Measurements from ENCODE around the gene OLA1. TPM values are rescaled to one million over a fixed set of nuclear protein-coding genes. Genes with fewer than 3 reads are reported as not detected.

OLA1 gene
- total and polyA plus RNA-seq, 7 experiments from 2014 or later, result 34.4 to 84.7 (median 41.5) TPM

DNA sequence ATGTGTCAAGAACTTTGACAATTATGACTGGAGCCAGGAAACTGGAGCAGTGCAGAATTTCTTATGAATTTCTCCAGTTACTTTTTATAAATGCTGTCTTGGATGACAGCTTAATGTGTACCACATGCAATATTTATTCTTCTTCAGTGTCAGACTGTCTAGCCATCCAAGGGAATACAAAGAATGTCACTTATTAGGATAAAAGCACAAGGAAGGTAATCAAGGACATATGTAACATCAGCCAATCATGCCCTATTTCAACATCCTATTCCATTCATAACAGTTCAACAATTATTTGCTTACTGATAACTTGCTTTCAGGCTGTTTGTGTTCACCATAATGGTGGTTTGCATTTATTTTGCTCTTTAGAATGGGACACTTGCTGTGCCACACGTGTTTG is 139.8 kb downstream of the OLA1 start:
- Mint-ChIP-seq H3K27ac (no peak overlapping the region), H3K4me3 (no peak overlapping the region), H3K27me3 (no peaks in the 10 kb centered on the region), H3K36me3 (peaks cover 0 to 10% (median 4%) of the 10 kb centered on the region in 5 donors), H3K4me1 (no peaks in the 10 kb centered on the region), H3K9me3 (no peaks in the 10 kb centered on the region)
- ATAC-seq (no peak), DNase-seq (no peak)
- ChIA-PET POLR2A (no interaction called here), CTCF (no interaction called here)
- Histone ChIP-seq H3K4me3 (ENCODE audit: low read length) (no peak overlapping the region), H3K36me3 (ENCODE audit: control insufficient read depth in 2 of 3, insufficient read depth in 3 of 3, low read length in 3 of 3) (no peaks in the 10 kb centered on the region), H3K9me3 (ENCODE audit: control insufficient read depth in 2 of 3, low read length in 3 of 3) (no peaks in the 10 kb centered on the region), H3K4me1 (ENCODE audit: control insufficient read depth in 2 of 2, insufficient read depth in 2 of 2, low read length in 2 of 2) (no peaks in the 10 kb centered on the region), H3K27me3 (ENCODE audit: control insufficient read depth in 2 of 2, insufficient read depth in 2 of 2, low read length in 2 of 2) (no peaks in the 10 kb centered on the region), H3K27ac (ENCODE audit: low read depth, low read length) (no peak overlapping the region)
- intact Hi-C loops (cut with micrococcal nuclease), result no loop called here

DNA sequence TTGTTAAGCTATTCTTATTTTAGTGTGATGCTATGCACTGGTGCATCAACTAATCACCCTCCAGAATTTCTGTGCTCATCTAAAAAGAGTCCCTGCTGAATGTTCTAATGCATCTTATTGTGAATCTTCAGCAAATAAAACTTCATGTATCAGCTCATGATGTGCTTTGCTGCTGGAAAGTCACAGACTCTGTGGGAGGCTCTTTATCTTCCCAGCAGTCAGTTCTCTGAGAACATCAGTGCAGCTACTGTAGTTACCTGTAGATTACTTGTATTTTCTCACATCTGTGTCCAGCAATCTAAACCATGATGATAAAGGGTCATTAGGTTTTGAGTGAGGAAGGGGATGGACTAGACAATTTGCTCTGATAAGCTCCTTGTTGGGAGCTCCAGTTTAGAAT is 141.6 kb downstream of the OLA1 start:
- DNase-seq, result no peak
- CTCF ChIA-PET, result no interaction called here

DNA sequence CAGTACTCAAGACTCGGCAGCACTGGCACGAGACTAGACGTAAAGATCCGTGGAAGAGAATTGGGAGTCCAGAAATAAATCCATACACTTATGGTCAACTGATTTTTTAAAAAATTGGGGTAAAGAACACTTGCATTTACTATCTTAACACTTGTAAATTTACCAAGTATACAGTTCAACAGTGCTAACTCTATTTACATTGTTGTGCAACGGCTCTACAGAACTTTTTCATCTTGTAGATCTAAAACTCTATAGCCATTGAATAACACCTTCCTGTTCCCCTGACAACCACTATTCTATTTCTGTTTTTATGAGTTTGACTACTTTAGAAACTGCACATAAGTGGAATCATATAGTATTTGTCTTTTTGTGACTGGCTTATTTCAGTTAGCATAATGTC is 153.8 kb downstream of the OLA1 start:
- Mint-ChIP-seq H3K27ac (no peak overlapping the region), H3K27me3 (no peaks in the 10 kb centered on the region), H3K36me3 (peaks cover 0 to 36% (median 8%) of the 10 kb centered on the region in 5 donors), H3K9me3 (no peaks in the 10 kb centered on the region), H3K4me3 (no peak overlapping the region), H3K4me1 (peaks cover 0 to 2% (median 0%) of the 10 kb centered on the region in 7 donors)
- Histone ChIP-seq H3K4me3 (ENCODE audit: low read length) (no peak overlapping the region), H3K27me3 (ENCODE audit: control insufficient read depth in 2 of 2, insufficient read depth in 2 of 2, low read length in 2 of 2) (no peaks in the 10 kb centered on the region), H3K36me3 (ENCODE audit: control insufficient read depth in 2 of 3, insufficient read depth in 3 of 3, low read length in 3 of 3) (no peaks in the 10 kb centered on the region), H3K27ac (ENCODE audit: low read depth, low read length) (no peak overlapping the region), H3K9me3 (ENCODE audit: control insufficient read depth in 2 of 3, low read length in 3 of 3) (no peaks in the 10 kb centered on the region), H3K4me1 (ENCODE audit: control insufficient read depth in 2 of 2, insufficient read depth in 2 of 2, low read length in 2 of 2) (no peaks in the 10 kb centered on the region)
- ATAC-seq (no peak), DNase-seq (no peak)
- intact Hi-C loops (cut with micrococcal nuclease), result no loop called here
- CTCF ChIA-PET, result no interaction called here
- POLR2A ChIA-PET, result no interaction called here

More for the DNA sequence above, 141.6 kb downstream of the OLA1 start:
- Histone ChIP-seq H3K27me3 (ENCODE audit: control insufficient read depth in 2 of 2, insufficient read depth in 2 of 2, low read length in 2 of 2) (no peaks in the 10 kb centered on the region), H3K36me3 (ENCODE audit: control insufficient read depth in 2 of 3, insufficient read depth in 3 of 3, low read length in 3 of 3) (no peaks in the 10 kb centered on the region), H3K9me3 (ENCODE audit: control insufficient read depth in 2 of 3, low read length in 3 of 3) (no peaks in the 10 kb centered on the region), H3K4me3 (ENCODE audit: low read length) (no peak overlapping the region), H3K27ac (ENCODE audit: low read depth, low read length) (no peak overlapping the region), H3K4me1 (ENCODE audit: control insufficient read depth in 2 of 2, insufficient read depth in 2 of 2, low read length in 2 of 2) (no peaks in the 10 kb centered on the region)
- Mint-ChIP-seq H3K27me3 (no peaks in the 10 kb centered on the region), H3K4me3 (no peak overlapping the region), H3K27ac (no peak overlapping the region), H3K36me3 (peaks cover 0 to 13% (median 10%) of the 10 kb centered on the region in 5 donors), H3K4me1 (no peaks in the 10 kb centered on the region), H3K9me3 (no peaks in the 10 kb centered on the region)
- intact Hi-C loops (cut with micrococcal nuclease), result no loop called here
- POLR2A ChIA-PET, result no interaction called here
- no peak for ATAC-seq

DNA sequence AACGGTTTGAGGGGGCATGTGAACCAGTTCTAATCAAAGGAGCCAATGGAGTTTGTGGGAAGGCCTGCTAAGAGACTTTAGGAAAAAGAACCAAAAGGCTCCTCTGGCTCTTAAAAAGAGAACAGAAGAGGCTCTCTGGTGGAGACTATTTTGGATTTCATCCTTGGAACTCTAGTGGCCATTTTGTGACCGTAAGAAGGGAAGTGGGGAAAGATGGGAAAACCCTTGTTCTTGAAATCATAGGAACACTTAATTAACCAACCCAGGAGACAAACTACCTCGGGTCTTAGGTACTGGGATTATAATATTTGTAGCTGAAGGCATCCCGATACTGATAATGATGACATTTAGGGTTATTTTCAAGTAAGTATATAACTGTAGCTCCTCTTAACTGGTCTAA is 157.9 kb downstream of the OLA1 start:
- H3K27me3 Mint-ChIP-seq, result no peaks in the 10 kb centered on the region
- peaks cover 0 to 44% (median 13%) of the 10 kb centered on the region in 5 donors for H3K36me3 Mint-ChIP-seq
- no peaks in the 10 kb centered on the region for H3K9me3 Mint-ChIP-seq
- intact Hi-C loops (cut with micrococcal nuclease), result no loop called here
- no peaks in the 10 kb centered on the region for H3K27me3 ChIP-seq (ENCODE audit: control insufficient read depth in 2 of 2, insufficient read depth in 2 of 2, low read length in 2 of 2)
- DNase-seq (no peak), ATAC-seq (no peak)
- ChIA-PET CTCF (interaction anchor here (0.6 kb wide), 1 partner anchor 11 kb away, joined by 3 read pairs; no protein-coding TSS in a partner anchor), POLR2A (interaction anchor here (0.9 kb wide), 1 partner anchor 8 kb away, joined by 3 read pairs; no protein-coding TSS in a partner anchor)
- H3K4me1 ChIP-seq (ENCODE audit: control insufficient read depth in 2 of 2, insufficient read depth in 2 of 2, low read length in 2 of 2), result no peaks in the 10 kb centered on the region
- H3K4me3 ChIP-seq (ENCODE audit: low read length), result no peak overlapping the region
- H3K4me1 Mint-ChIP-seq, result peaks cover 0 to 2% (median 0%) of the 10 kb centered on the region in 7 donors
- H3K4me3 Mint-ChIP-seq, result no peak overlapping the region
- H3K27ac ChIP-seq (ENCODE audit: low read depth, low read length), result no peak overlapping the region
- no peaks in the 10 kb centered on the region for H3K9me3 ChIP-seq (ENCODE audit: control insufficient read depth in 2 of 3, low read length in 3 of 3)
- H3K36me3 ChIP-seq (ENCODE audit: control insufficient read depth in 2 of 3, insufficient read depth in 3 of 3, low read length in 3 of 3), result no peaks in the 10 kb centered on the region
- peak overlapping the region in 1 of 9 donors; percentile 27 for H3K27ac Mint-ChIP-seq

DNA sequence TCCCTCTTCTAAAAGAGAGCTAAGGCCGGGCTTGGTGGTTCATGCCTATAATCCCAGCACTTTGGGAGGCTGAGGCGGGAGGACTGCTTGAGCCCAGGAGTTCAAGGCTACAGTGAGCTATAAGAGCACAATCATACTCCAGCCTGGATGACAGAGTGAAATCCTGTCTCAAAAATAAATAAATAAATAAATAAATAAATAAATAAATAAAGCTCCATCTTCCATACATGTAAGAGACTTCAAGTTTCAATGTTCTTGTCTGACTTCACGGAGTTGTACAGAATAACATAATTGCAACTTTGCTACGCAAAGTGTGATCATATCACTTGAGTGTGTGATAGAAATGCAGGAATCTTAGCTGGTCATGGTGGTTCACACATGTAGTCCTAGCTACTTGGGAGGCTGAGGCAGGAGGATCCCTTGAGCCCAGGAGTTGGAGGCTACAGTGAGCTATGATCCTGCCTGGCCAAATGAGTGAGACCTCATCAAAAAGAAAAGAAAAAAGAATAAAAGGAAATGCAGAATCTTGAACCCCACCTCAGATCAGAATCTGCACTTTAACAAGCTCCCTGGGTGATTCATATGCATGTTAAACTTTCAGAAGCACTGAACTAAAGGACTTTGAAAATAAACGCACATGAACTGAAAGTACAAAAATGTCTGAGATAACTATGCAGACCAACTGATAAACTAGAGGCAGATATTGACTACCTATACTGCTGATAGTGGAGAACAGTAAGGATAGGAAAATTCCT is 159.4 kb downstream of the OLA1 start:
- Histone ChIP-seq H3K36me3 (ENCODE audit: control insufficient read depth in 2 of 3, insufficient read depth in 3 of 3, low read length in 3 of 3) (no peaks in the 10 kb centered on the region), H3K4me1 (ENCODE audit: control insufficient read depth in 2 of 2, insufficient read depth in 2 of 2, low read length in 2 of 2) (no peaks in the 10 kb centered on the region), H3K27ac (ENCODE audit: low read depth, low read length) (no peak overlapping the region), H3K27me3 (ENCODE audit: control insufficient read depth in 2 of 2, insufficient read depth in 2 of 2, low read length in 2 of 2) (no peaks in the 10 kb centered on the region), H3K4me3 (ENCODE audit: low read length) (no peak overlapping the region), H3K9me3 (ENCODE audit: control insufficient read depth in 2 of 3, low read length in 3 of 3) (no peaks in the 10 kb centered on the region)
- Mint-ChIP-seq H3K27me3 (no peaks in the 10 kb centered on the region), H3K9me3 (no peaks in the 10 kb centered on the region), H3K4me1 (no peaks in the 10 kb centered on the region), H3K27ac (no peak overlapping the region), H3K4me3 (no peak overlapping the region), H3K36me3 (peaks cover 0 to 33% (median 10%) of the 10 kb centered on the region in 5 donors)
- ATAC-seq (no peak), DNase-seq (no peak)
- ChIA-PET POLR2A (interaction anchor here (0.6 kb wide), 1 partner anchor 137 kb away, joined by 3 read pairs; no protein-coding TSS in a partner anchor), CTCF (no interaction called here)
- intact Hi-C loops (cut with micrococcal nuclease), result no loop called here

DNA sequence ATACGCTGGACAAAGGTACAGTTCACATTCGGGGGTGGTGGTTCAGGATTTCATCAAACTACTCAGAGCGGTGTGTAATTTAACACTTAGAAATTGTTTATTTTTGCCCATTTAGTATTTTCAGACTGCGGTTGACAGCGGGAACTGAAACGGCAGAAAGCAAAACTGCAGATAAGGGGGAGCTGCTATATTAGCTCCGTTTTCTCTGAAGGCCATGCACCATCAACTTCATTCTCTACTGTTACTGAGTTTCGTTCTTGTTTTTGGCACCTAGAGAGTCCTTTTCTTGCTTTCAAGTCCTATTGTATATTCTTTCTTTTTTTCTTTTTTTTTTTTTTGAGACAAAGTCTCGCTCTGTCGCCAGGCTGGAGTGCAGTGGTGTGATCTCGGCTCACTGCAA is 161.6 kb downstream of the OLA1 start:
- no peak overlapping the region for H3K27ac ChIP-seq (ENCODE audit: low read depth, low read length)
- H3K9me3 Mint-ChIP-seq, result no peaks in the 10 kb centered on the region
- no peak overlapping the region for H3K4me3 Mint-ChIP-seq
- no peak overlapping the region for H3K27ac Mint-ChIP-seq
- ATAC-seq, result no peak
- intact Hi-C loops (cut with micrococcal nuclease), result no loop called here
- H3K9me3 ChIP-seq (ENCODE audit: control insufficient read depth in 2 of 3, low read length in 3 of 3), result no peaks in the 10 kb centered on the region
- H3K36me3 Mint-ChIP-seq, result peaks cover 0 to 25% (median 9%) of the 10 kb centered on the region in 5 donors
- no peak overlapping the region for H3K4me3 ChIP-seq (ENCODE audit: low read length)
- H3K4me1 ChIP-seq (ENCODE audit: control insufficient read depth in 2 of 2, insufficient read depth in 2 of 2, low read length in 2 of 2), result no peaks in the 10 kb centered on the region
- DNase-seq, result no peak
- CTCF ChIA-PET, result no interaction called here
- no peaks in the 10 kb centered on the region for H3K4me1 Mint-ChIP-seq
- H3K36me3 ChIP-seq (ENCODE audit: control insufficient read depth in 2 of 3, insufficient read depth in 3 of 3, low read length in 3 of 3), result no peaks in the 10 kb centered on the region
- no peaks in the 10 kb centered on the region for H3K27me3 Mint-ChIP-seq
- H3K27me3 ChIP-seq (ENCODE audit: control insufficient read depth in 2 of 2, insufficient read depth in 2 of 2, low read length in 2 of 2), result no peaks in the 10 kb centered on the region
- POLR2A ChIA-PET, result no interaction called here

DNA sequence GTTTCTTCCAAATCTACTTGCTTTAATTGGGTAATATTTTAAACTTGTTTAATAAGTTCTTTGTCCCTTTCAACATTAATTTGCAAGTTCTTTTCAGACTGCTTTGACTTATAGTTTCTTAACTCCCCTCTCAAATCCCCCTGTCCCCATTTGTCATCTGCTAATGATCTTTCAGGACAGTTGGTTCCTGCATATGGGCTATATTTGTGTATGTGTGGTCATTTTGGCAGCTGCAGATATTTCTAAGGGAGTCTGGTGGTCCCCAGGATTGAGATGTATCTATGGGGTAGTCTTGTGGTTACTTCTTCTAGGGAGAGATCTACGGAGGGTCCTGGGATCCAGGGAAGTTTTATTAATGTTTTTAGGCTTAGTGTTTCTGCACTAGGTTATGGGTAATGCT is 162.6 kb downstream of the OLA1 start:
- H3K4me3 Mint-ChIP-seq, result no peak overlapping the region
- no peak overlapping the region for H3K27ac Mint-ChIP-seq
- intact Hi-C loops (cut with micrococcal nuclease), result no loop called here
- no peaks in the 10 kb centered on the region for H3K27me3 Mint-ChIP-seq
- POLR2A ChIA-PET, result no interaction called here
- DNase-seq, result no peak
- no peaks in the 10 kb centered on the region for H3K4me1 ChIP-seq (ENCODE audit: control insufficient read depth in 2 of 2, insufficient read depth in 2 of 2, low read length in 2 of 2)
- H3K4me3 ChIP-seq (ENCODE audit: low read length), result no peak overlapping the region
- CTCF ChIA-PET, result no interaction called here
- H3K36me3 ChIP-seq (ENCODE audit: control insufficient read depth in 2 of 3, insufficient read depth in 3 of 3, low read length in 3 of 3), result no peaks in the 10 kb centered on the region
- H3K9me3 Mint-ChIP-seq, result no peaks in the 10 kb centered on the region
- H3K27me3 ChIP-seq (ENCODE audit: control insufficient read depth in 2 of 2, insufficient read depth in 2 of 2, low read length in 2 of 2), result no peaks in the 10 kb centered on the region
- ATAC-seq, result no peak
- H3K27ac ChIP-seq (ENCODE audit: low read depth, low read length), result no peak overlapping the region
- no peaks in the 10 kb centered on the region for H3K9me3 ChIP-seq (ENCODE audit: control insufficient read depth in 2 of 3, low read length in 3 of 3)
- H3K4me1 Mint-ChIP-seq, result no peaks in the 10 kb centered on the region
- peaks cover 0 to 29% (median 9%) of the 10 kb centered on the region in 5 donors for H3K36me3 Mint-ChIP-seq

Data from naive thymus-derived CD4-positive, alpha-beta T cell (primary cell).